HepG2 (cell line): ENCODE results near the gene C1D. TPM values are rescaled to one million over a fixed set of nuclear protein-coding genes. Genes with fewer than 3 reads are reported as not detected.

ENCODE experiments used
- ATAC-seq: fragments of 200-7000 bp; cut with Tn5 transposase; 3 replicates; pipeline ENCODE4 v1.9.1; 2020; ENCODE audit warnings: mild to moderate bottlenecking, moderate library complexity
- BruUV-seq: library from RNA; stranded (reverse); fragments of 400-500 nt; replicated peaks from 2 replicates; lab custom pipeline; 2021; lab: Mats Ljungman, UMichigan
- CTCF ChIA-PET: fragments of 300-600 bp; formaldehyde crosslinking; extraction: SDS; loops from one replicate; lab custom pipeline; 2021; ENCODE audit warnings: low total read pairs, inconsistent platforms, low intra/inter-chr PET ratio; lab: Yijun Ruan, JAX
- POLR2A ChIA-PET: fragments of 350-600 bp; sonication (Branson Sonifier 250); formaldehyde crosslinking; loops from one replicate; lab custom pipeline; 2020; ENCODE audit warnings: antibody characterized with exemption, inconsistent platforms; lab: Yijun Ruan, JAX
- DNase-seq: peaks from one replicate; pipeline ENCODE4 v3.0.0-alpha.2; 2015; ENCODE audit warnings: low spot score
- FAIRE-seq: peaks from 3 replicates; lab custom pipeline; 2011; peaks lifted over from hg19 to GRCh38; lab: Jason Lieb, UNC
- H2AFZ ChIP-seq: one replicate; pipeline ENCODE4 v1.6.1; 2011; ENCODE audit warnings: low read length, inconsistent platforms
- H3K27ac ChIP-seq: fragments of 300-600 bp; 3 replicates; pipeline ENCODE4 v1.8.0; 2011; ENCODE audit warnings: mixed run types, mild to moderate bottlenecking, mixed read lengths, low read length, inconsistent platforms; ENCODE audit not compliant: insufficient read depth; ENCODE audit errors: extremely low read length
- H3K27me3 ChIP-seq, 2 experiments: fragments of 200-600 bp in 1 of 2; 2 replicates in 1 of 2; 3 replicates in 1 of 2; pipeline versions ENCODE4 v1.6.0 to v1.8.0; 2011; ENCODE audit warnings: low read length in 2 of 2, mild to moderate bottlenecking in 2 of 2, moderate library complexity in 2 of 2, inconsistent platforms in 1 of 2; ENCODE audit not compliant: insufficient read depth in 2 of 2, control insufficient read depth in 1 of 2
- H3K36me3 ChIP-seq, 2 experiments: fragments of 200-600 bp in 1 of 2; replicated peaks in 1 of 2; 2 replicates in 1 of 2; 3 replicates in 1 of 2; pipeline versions ENCODE4 v1.5.1 to v1.8.0; 2011; ENCODE audit warnings: low read length in 2 of 2, inconsistent platforms in 1 of 2; ENCODE audit not compliant: insufficient read depth in 2 of 2, control insufficient read depth in 1 of 2
- H3K4me1 ChIP-seq: 2 replicates; pipeline ENCODE4 v1.5.1; 2012; ENCODE audit warnings: low read length, inconsistent platforms; ENCODE audit not compliant: insufficient read depth
- H3K4me2 ChIP-seq: 2 replicates; pipeline ENCODE4 v1.6.0; 2011; ENCODE audit warnings: low read depth, low read length, inconsistent platforms
- H3K4me3 ChIP-seq, 3 experiments: fragments of 200-600 bp in 1 of 3; sonication (generic), shearing (Covaris generic) in 1 of 3; replicated peaks in 1 of 3; 2 replicates each; pipeline ENCODE4 v1.5.1; 2011 to 2016; ENCODE audit warnings: low read length in 3 of 3, inconsistent platforms in 2 of 3, low read depth in 2 of 3, mild to moderate bottlenecking in 2 of 3, control low read depth in 1 of 3, mixed read lengths in 1 of 3; ENCODE audit not compliant: insufficient read depth in 1 of 3
- H3K79me2 ChIP-seq: one replicate; pipeline ENCODE4 v1.6.1; 2011; ENCODE audit warnings: low read length, inconsistent platforms; ENCODE audit not compliant: insufficient read depth
- H3K9ac ChIP-seq: 2 replicates; pipeline ENCODE4 v1.6.0; 2011; ENCODE audit warnings: mild to moderate bottlenecking, low read depth, low read length, inconsistent platforms; ENCODE audit not compliant: insufficient read depth
- H3K9me3 ChIP-seq: 2 replicates; pipeline ENCODE4 v1.5.1; 2012; ENCODE audit warnings: mild to moderate bottlenecking, low read length
- H4K20me1 ChIP-seq: 2 replicates; pipeline ENCODE4 v1.6.0; 2011; ENCODE audit warnings: inconsistent platforms, mild to moderate bottlenecking, low read length, moderate library complexity; ENCODE audit not compliant: insufficient read depth
- GABPA ChIP-seq, 2 experiments: IDR thresholded peaks; 2 replicates each; pipeline ENCODE4 v1.6.1; 2011 to 2016; ENCODE audit warnings: low read depth in 2 of 2, low read length in 1 of 2, missing biosample characterization in 1 of 2, missing genetic modification characterization in 1 of 2
- HOXA9 ChIP-seq: sonication (generic); formaldehyde crosslinking; IDR thresholded peaks from 2 replicates; pipeline ENCODE4 v1.8.1; 2022; ENCODE audit warnings: missing genetic modification reagents, mild to moderate bottlenecking, moderate library complexity, borderline replicate concordance
- NFKBIZ ChIP-seq: IDR thresholded peaks from 2 replicates; pipeline ENCODE4 v1.6.1; 2018; ENCODE audit warnings: missing genetic modification reagents, missing compliant biosample characterization
- ZNF607 ChIP-seq: sonication (generic); formaldehyde crosslinking; IDR thresholded peaks from 2 replicates; pipeline ENCODE4 v1.5.1; 2020; ENCODE audit warnings: missing genetic modification reagents, mild to moderate bottlenecking, borderline replicate concordance
- WGBS: methylation state at CpG from one replicate; pipeline ENCODE4 v1.1.6; 2017; ENCODE audit warnings: low lambda C conversion rate; 5-methylcytosine and 5-hydroxymethylcytosine counted together
- in situ Hi-C: cut with HindIII; loops from 2 replicates; pipeline ENCODE4 v1.10.0; 2017; ENCODE audit warnings: low pct_unique_long_range_greater_than_20kb; ENCODE audit not compliant: extremely low pct_ligation_motif_present
- intact Hi-C: fragments of 100-400 bp; cut with micrococcal nuclease; formaldehyde crosslinking; loops from one replicate; pipeline ENCODE4 v1.10.0; 2022; ENCODE audit not compliant: unreplicated experiment
- polyA plus RNA-seq, 8 experiments: library from polyadenylated mRNA; depleted of rRNA in 3 of 8; stranded (reverse) in 7 of 8; unstranded in 1 of 8; fragments of >200 nt; fragmentation: Illumina TruSeq in 4 of 8; extraction: Trizol in 4 of 8; gene quantifications; 2 replicates each; pipeline versions ENCODE4 v1.2.1 to v1.2.3, GENCODE V29; 2011 to 2016; ENCODE audit warnings: low read depth in 4 of 8, missing spikeins in 1 of 8, mixed read lengths in 1 of 8; ENCODE audit not compliant: insufficient read depth in 1 of 8
- total RNA-seq, 5 experiments: library from RNA; depleted of rRNA; stranded (reverse); fragments of >200 nt; fragmentation: Illumina TruSeq; extraction: Trizol; gene quantifications; 2 replicates each; pipeline ENCODE4 v1.2.3, GENCODE V29; 2016; ENCODE audit warnings: low read depth in 1 of 5
- TF ChIP-seq, protein P1 (sequence below), 2 experiments: IDR thresholded peaks; 2 replicates each; pipeline ENCODE4 v1.6.1; 2011 to 2012; ENCODE audit warnings: low read length in 2 of 2, borderline replicate concordance in 1 of 2, low read depth in 1 of 2, mild to moderate bottlenecking in 1 of 2, moderate library complexity in 1 of 2

The C1D gene
- total and polyA plus RNA-seq, 2 of the 13 experiments (the other 11 are each of a cell fraction or from before 2014, with no cell fraction given) = 38.1 to 43.5 TPM

DNA sequence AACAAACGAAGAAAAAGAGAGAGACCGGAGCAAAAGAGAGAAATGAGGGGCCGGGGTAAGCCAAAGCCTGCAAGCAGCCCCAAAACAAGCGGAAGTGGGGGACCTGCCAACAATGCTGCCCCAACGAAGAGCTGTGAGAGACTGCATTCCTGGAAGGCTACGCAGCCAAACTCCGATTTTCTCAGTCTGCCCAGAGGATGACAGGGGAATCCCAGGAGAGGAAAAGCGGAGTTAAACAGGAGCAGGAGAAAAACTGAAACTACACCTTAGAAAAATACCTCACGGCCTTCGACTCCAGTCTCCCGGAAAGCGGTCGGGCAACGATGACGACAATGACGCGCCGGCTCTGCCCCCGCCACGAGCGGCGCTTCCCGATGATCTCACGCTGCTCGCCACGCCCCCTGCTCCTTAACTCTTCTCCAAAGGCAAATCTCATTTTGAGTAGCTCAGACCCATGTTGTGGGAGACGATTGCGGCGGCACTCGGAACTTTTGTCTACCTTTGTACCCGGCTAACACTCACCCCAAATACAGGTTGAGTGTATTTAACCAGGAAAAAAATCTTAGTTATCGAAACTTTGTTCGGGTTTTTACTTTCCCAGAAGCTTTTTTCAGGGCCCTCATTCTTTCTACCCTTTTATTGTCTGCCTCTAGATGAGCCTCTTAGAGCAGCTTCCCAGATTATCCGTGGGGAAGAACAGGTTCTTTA, at the start of gene C1D (continued):
- TF ChIP-seq GABPA (IDR thresholded peaks at IDR 0.05; ENCODE audit: low read depth, low read length) = peak; percentile 59
- TF ChIP-seq GABPA (CRISPR knock-in tag; IDR thresholded peaks at IDR 0.05; ENCODE audit: low read depth) = peak; percentile 90

DNA sequence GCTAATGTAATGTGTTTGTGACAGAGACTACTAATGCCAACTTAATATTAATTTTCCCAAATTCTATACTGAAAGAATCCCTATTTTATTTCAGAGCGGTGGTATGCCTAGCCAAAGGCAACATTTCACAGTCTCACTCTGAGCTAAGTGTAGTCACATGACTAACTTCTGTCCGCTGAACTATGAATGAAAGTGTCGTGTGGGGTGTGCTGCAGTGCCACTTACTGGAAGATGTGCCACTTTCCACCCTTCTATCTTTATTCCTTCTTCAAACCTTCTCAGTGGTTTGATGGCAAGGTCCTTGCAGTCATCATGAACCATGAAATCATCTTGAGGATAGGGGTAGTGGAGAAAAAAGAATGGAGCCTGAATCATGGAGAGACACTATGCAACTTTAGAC, 47.3 kb upstream of the C1D start:
- TF ChIP-seq ZNF607 (CRISPR knock-in tag) = no peak
- TF ChIP-seq, all 625 proteins: peak for 0
- intact Hi-C loops (no loop called here), in situ Hi-C loops (no loop called here)
- no peaks in the 10 kb centered on the region for H4K20me1 ChIP-seq
- H3K27ac ChIP-seq = no peak overlapping the region
- H3K27me3 ChIP-seq = no peaks in the 10 kb centered on the region; a peak in 1 of 5 replicates
- ATAC-seq (no peak; the same call in 2 of the 3 replicates), DNase-seq (no peak), FAIRE-seq (no peak)
- ChIA-PET POLR2A (no interaction called here), CTCF (no interaction called here)
- WGBS = 33% methylated on average over 3 of the region's 3 CpGs
- H3K9ac ChIP-seq = no peak overlapping the region
- H3K9me3 ChIP-seq = no peaks in the 10 kb centered on the region
- H3K4me1 ChIP-seq = no peaks in the 10 kb centered on the region
- H3K4me3 ChIP-seq = no peak overlapping the region
- no peak overlapping the region for H2AFZ ChIP-seq
- H3K79me2 ChIP-seq = no peaks in the 10 kb centered on the region
- no peaks in the 10 kb centered on the region for H3K36me3 ChIP-seq
- BruUV-seq = no TSS peak
- H3K4me2 ChIP-seq = no peak overlapping the region

GRCh38 chr2:68108120-68108519, 45.3 kb upstream of the C1D start:
- no peak overlapping the region for H3K4me3 ChIP-seq
- TF ChIP-seq HOXA9 (CRISPR knock-in tag) (no peak), NFKBIZ (CRISPR knock-in tag) (no peak)
- TF ChIP-seq, protein P1, sequence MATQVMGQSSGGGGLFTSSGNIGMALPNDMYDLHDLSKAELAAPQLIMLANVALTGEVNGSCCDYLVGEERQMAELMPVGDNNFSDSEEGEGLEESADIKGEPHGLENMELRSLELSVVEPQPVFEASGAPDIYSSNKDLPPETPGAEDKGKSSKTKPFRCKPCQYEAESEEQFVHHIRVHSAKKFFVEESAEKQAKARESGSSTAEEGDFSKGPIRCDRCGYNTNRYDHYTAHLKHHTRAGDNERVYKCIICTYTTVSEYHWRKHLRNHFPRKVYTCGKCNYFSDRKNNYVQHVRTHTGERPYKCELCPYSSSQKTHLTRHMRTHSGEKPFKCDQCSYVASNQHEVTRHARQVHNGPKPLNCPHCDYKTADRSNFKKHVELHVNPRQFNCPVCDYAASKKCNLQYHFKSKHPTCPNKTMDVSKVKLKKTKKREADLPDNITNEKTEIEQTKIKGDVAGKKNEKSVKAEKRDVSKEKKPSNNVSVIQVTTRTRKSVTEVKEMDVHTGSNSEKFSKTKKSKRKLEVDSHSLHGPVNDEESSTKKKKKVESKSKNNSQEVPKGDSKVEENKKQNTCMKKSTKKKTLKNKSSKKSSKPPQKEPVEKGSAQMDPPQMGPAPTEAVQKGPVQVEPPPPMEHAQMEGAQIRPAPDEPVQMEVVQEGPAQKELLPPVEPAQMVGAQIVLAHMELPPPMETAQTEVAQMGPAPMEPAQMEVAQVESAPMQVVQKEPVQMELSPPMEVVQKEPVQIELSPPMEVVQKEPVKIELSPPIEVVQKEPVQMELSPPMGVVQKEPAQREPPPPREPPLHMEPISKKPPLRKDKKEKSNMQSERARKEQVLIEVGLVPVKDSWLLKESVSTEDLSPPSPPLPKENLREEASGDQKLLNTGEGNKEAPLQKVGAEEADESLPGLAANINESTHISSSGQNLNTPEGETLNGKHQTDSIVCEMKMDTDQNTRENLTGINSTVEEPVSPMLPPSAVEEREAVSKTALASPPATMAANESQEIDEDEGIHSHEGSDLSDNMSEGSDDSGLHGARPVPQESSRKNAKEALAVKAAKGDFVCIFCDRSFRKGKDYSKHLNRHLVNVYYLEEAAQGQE (IDR thresholded peaks at IDR 0.05; ENCODE audit: borderline replicate concordance in 1 of 2, low read depth in 1 of 2, low read length in 2 of 2) = no peak
- intact Hi-C loops = no loop called here
- no peaks in the 10 kb centered on the region for H3K36me3 ChIP-seq
- no peak overlapping the region for H3K27ac ChIP-seq
- no peaks in the 10 kb centered on the region for H3K4me1 ChIP-seq
- in situ Hi-C loops = no loop called here
- BruUV-seq = no TSS peak
- DNase-seq (no peak), FAIRE-seq (no peak), ATAC-seq (no peak)
- H3K9me3 ChIP-seq = no peaks in the 10 kb centered on the region
- no peak overlapping the region for H3K9ac ChIP-seq
- 29% methylated on average over 2 of the region's 3 CpGs for WGBS
- no peak overlapping the region for H3K4me2 ChIP-seq
- no peaks in the 10 kb centered on the region for H3K27me3 ChIP-seq
- no peaks in the 10 kb centered on the region for H4K20me1 ChIP-seq
- ChIA-PET POLR2A (no interaction called here), CTCF (no interaction called here)
- no peak overlapping the region for H2AFZ ChIP-seq
- no peaks in the 10 kb centered on the region for H3K79me2 ChIP-seq
